ENCODE measurements around the gene HECW1.

GRCh38 chr7:43215061-43215460 lies 102.6 kb downstream of the HECW1 start:
- TF ChIP-seq POLR2AphosphoS5 (IDR thresholded peaks at IDR 0.05; ENCODE audit: low read depth, low read length), result no peak
- TF ChIP-seq, protein P1, sequence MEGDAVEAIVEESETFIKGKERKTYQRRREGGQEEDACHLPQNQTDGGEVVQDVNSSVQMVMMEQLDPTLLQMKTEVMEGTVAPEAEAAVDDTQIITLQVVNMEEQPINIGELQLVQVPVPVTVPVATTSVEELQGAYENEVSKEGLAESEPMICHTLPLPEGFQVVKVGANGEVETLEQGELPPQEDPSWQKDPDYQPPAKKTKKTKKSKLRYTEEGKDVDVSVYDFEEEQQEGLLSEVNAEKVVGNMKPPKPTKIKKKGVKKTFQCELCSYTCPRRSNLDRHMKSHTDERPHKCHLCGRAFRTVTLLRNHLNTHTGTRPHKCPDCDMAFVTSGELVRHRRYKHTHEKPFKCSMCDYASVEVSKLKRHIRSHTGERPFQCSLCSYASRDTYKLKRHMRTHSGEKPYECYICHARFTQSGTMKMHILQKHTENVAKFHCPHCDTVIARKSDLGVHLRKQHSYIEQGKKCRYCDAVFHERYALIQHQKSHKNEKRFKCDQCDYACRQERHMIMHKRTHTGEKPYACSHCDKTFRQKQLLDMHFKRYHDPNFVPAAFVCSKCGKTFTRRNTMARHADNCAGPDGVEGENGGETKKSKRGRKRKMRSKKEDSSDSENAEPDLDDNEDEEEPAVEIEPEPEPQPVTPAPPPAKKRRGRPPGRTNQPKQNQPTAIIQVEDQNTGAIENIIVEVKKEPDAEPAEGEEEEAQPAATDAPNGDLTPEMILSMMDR (IDR thresholded peaks at IDR 0.05), result no peak
- TF ChIP-seq SIN3A (IDR thresholded peaks at IDR 0.05; ENCODE audit: borderline replicate concordance, insufficient read depth, low read depth, low read length), result no peak
- no peak for TF ChIP-seq REST (IDR thresholded peaks at IDR 0.05; ENCODE audit: insufficient read depth in 1 of 2, low read depth in 2 of 2, low read length in 1 of 2)
- TF ChIP-seq TCF7L2 (IDR thresholded peaks at IDR 0.05; ENCODE audit: low read depth, low read length), result no peak
